Epithelial cell of esophagus (primary cell): ENCODE data around the gene RPUSD3.

ENCODE experiments used
- DNase-seq: peaks from one replicate; pipeline ENCODE4 v3.0.0; 2010; ENCODE audit warnings: low read depth
- H3K4me3 ChIP-seq: 2 replicates; pipeline ENCODE4 v1.5.1; 2011; ENCODE audit warnings: mild to moderate bottlenecking, low read length, control low read depth
- CTCF ChIP-seq: IDR thresholded peaks from 2 replicates; pipeline ENCODE4 v1.5.1; 2011; ENCODE audit warnings: low read depth, mild to moderate bottlenecking, low read length, control low read depth, inconsistent platforms; ENCODE audit not compliant: insufficient read depth; ENCODE audit errors: missing control alignments

The RPUSD3 gene

DNA sequence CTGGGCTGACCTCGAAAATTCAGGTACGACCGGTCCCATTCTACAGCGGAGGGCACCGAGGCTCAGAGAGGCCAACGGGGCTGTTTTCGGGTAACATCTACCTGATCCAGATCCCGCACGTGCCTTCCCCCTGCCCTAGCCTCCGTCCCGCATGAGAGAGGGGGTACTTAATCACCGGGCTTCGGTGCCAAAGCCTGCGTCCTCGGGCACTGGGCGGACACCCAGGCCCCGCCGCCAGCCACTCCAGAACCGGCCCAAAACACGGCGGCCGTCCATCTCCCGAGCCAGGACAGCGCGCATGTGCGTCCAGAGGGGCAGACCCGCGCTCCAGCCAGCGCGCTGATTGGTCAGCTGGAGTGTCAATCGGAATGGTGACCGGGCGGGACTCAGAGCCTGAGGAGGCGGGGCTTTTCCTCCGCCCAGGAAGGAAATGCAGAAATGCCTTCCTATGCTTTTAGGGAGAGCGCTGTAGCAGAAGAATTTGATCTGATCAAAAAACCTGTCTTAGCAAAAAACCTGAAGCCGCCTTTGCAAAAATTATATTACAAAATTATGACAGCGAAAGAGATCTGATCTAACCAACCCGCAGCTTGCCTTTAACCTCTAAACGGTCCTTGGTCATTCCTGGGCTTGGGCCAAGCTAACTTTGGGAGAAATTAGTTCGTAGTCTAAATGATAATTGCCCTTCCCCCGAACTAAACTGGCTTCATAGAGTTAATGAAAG, at the start of gene RPUSD3:
TSS of gene RPUSD3 (minus strand) at position 294 of the 724 bp plus-strand sequence. CDS start at position 276, 18 bp downstream.
- H3K4me3 ChIP-seq = peak within 1 kb of the TSS; percentile 88
- TF ChIP-seq CTCF = no peak
- peak; percentile 96 for DNase-seq

- peak overlapping the region; percentile 80 for H3K4me3 ChIP-seq
- DNase-seq = no peak
- TF ChIP-seq CTCF = no peak
These were observed 47.3 kb upstream of the RPUSD3 start for GRCh38 chr3:9891072-9891622.

- peak within 1 kb of the TSS; percentile 80 for H3K4me3 ChIP-seq
- TF ChIP-seq CTCF = no peak
- peak; percentile 90 for DNase-seq
These were observed 46.7 kb upstream of the RPUSD3 start, which contains the start of gene JAGN1 for GRCh38 chr3:9890249-9891071. Gene JAGN1, plus strand, starts transcription at chr3:9890610. Its CDS starts 113 bp downstream, at chr3:9890723.

- DNase-seq = no peak
- no peak for TF ChIP-seq CTCF
- H3K4me3 ChIP-seq = no peak overlapping the region
These were observed 45.6 kb upstream of the RPUSD3 start for GRCh38 chr3:9889405-9889804.

DNA sequence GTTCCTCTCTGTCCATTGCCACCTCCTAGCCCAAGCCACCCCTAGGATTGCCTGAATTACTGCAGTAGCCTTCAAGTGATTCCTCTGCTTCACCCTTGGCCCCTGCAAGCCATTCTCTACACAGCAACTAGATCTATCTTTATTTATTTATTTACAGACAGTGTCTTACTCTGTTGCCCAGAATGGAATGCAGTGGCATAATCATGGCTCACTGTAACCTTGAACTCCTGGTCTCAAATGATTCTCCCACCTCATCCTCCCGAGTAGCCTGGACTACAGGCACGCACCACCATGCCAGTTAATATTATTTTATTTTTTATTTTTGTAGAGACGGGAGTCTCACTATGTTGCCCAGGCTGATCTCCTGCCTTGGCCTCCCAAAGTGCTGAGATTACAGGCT, 44.7 kb upstream of the RPUSD3 start:
- TF ChIP-seq CTCF = no peak
- no peak for DNase-seq
- H3K4me3 ChIP-seq = no peak overlapping the region

DNA sequence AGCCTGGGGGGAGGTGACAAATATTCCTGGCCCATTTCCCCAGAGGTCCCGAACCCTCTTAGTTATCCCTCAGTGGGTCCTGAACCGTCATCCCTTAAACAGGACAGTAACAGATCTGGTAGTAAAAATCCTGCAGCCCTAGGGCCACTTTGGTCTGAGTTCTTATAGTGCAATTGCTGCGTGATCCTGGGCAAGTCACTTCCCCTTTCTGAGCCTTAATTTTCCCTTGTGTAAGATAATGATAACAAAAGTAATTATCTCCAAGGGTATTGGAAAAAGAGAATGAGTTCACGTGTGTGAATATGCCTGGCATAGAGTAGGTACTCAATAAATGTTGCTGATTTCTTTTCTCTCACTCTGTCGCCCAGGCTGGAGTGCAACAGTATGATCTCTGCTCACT, 43.7 kb upstream of the RPUSD3 start:
- no peak for DNase-seq
- TF ChIP-seq CTCF = no peak
- H3K4me3 ChIP-seq = no peak overlapping the region
